ENCODE measurements around the gene EGFLAM. TPM values are rescaled to one million over a fixed set of nuclear protein-coding genes. Genes with fewer than 3 reads are reported as not detected.

The EGFLAM gene
- total RNA-seq, 1 experiment from 2014 or later, result 0.33 TPM

DNA sequence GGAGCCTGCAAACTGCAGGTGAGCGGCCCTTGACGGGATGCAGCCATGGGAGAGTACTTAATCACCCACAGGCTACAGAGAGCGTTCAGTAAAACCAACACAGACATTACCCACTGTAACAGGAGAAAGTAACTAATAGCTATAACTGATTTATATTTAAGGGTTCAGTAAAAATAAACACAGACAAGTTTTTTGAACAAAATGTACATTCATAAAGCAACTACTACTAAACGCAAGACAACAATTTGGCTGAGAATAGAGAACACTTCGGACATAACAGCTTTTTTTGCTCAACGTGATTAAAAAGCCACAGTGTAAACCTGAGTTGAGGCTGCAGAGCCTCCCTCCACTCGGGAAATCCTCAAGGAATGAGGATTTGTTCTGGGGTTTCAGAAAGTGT lies 236.4 kb downstream of the EGFLAM start:
- Histone ChIP-seq H3K56ac (ENCODE audit: insufficient read length, low read depth, low read length) (no peak overlapping the region), H2AFZ (ENCODE audit: low read length) (no peak overlapping the region), H3K79me2 (ENCODE audit: insufficient read depth, low read length) (no peaks in the 10 kb centered on the region), H3K9me3 (ENCODE audit: control insufficient read depth, low read depth, low read length) (no peaks in the 10 kb centered on the region), H4K5ac (ENCODE audit: insufficient read length, low read depth, low read length) (no peak overlapping the region), H3K23me2 (ENCODE audit: insufficient read length, low read depth, low read length, poor library complexity, severe bottlenecking) (no peaks in the 10 kb centered on the region), H3K9ac (ENCODE audit: extremely low read depth, insufficient read length, low read length) (no peak overlapping the region), H3K4ac (ENCODE audit: low read depth, low read length) (no peak overlapping the region), H3K18ac (ENCODE audit: insufficient read length, low read depth, low read length) (no peak overlapping the region), H2BK5ac (ENCODE audit: insufficient read length, low read length) (no peak overlapping the region), H2AK5ac (ENCODE audit: insufficient read length, low read length) (no peak overlapping the region), H3K27ac (ENCODE audit: insufficient read length, low read depth, low read length) (no peak overlapping the region), H3K14ac (ENCODE audit: insufficient read depth, low read length) (no peak overlapping the region), H4K20me1 (ENCODE audit: control insufficient read depth, insufficient read depth, insufficient read length) (no peaks in the 10 kb centered on the region), H3K4me1 (ENCODE audit: insufficient read depth, low read length) (no peaks in the 10 kb centered on the region; the same call in 1 of the 2 replicates), H3K4me2 (ENCODE audit: insufficient read depth, insufficient read length, low read length) (no peak overlapping the region), H2BK12ac (ENCODE audit: insufficient read length, low read depth, low read length) (no peak overlapping the region), H2BK15ac (ENCODE audit: low read depth, low read length) (no peak overlapping the region), H2BK20ac (ENCODE audit: low read depth, low read length, poor library complexity, severe bottlenecking) (no peak overlapping the region), H2BK120ac (ENCODE audit: low read depth, low read length, poor library complexity, severe bottlenecking) (no peak overlapping the region), H3T11ph (ENCODE audit: low read length) (no peak overlapping the region), H3K79me1 (ENCODE audit: insufficient read depth, low read depth, low read length, poor library complexity, severe bottlenecking) (no peaks in the 10 kb centered on the region), H4K8ac (replicated peaks; ENCODE audit: insufficient read length, low read depth, low read length) (no peak overlapping the region), H4K91ac (ENCODE audit: insufficient read length, low read depth, low read length) (no peak overlapping the region), H3K27me3 (ENCODE audit: insufficient read depth, low read length) (no peaks in the 10 kb centered on the region), H3K23ac (ENCODE audit: insufficient read length, low read depth, low read length) (no peak overlapping the region)
- H3K9me3 Mint-ChIP-seq, result no peaks in the 10 kb centered on the region
- no peak overlapping the region; a peak in 1 of 7 replicates for H3K27ac Mint-ChIP-seq
- TF ChIP-seq, protein P1, sequence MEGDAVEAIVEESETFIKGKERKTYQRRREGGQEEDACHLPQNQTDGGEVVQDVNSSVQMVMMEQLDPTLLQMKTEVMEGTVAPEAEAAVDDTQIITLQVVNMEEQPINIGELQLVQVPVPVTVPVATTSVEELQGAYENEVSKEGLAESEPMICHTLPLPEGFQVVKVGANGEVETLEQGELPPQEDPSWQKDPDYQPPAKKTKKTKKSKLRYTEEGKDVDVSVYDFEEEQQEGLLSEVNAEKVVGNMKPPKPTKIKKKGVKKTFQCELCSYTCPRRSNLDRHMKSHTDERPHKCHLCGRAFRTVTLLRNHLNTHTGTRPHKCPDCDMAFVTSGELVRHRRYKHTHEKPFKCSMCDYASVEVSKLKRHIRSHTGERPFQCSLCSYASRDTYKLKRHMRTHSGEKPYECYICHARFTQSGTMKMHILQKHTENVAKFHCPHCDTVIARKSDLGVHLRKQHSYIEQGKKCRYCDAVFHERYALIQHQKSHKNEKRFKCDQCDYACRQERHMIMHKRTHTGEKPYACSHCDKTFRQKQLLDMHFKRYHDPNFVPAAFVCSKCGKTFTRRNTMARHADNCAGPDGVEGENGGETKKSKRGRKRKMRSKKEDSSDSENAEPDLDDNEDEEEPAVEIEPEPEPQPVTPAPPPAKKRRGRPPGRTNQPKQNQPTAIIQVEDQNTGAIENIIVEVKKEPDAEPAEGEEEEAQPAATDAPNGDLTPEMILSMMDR (conservative IDR thresholded peaks at IDR 0.05), result no peak
- no peak overlapping the region for H3K4me3 Mint-ChIP-seq
- no peaks in the 10 kb centered on the region for H3K27me3 Mint-ChIP-seq (ENCODE audit: low read depth)
- H3K4me1 Mint-ChIP-seq, result no peaks in the 10 kb centered on the region
- peaks cover 0 to 3% (median 0%) of the 10 kb centered on the region in 3 experiments; a peak in 2 of 7 replicates for H3K36me3 Mint-ChIP-seq (ENCODE audit: insufficient read depth in 1 of 3, low read depth in 3 of 3)
- DNase-seq, result no peak
- no CpG with 5 or more reads among the region's 7 CpGs for WGBS (ENCODE audit: extremely low coverage, insufficient read length, low lambda C conversion rate)
